ENCODE data around the gene PABPN1.
A peak's percentile ranks its signal among the peaks of the same experiment; 100 is the strongest.

PABPN1 gene

GRCh38 chr14:23327947-23328744 is 6.9 kb downstream of the PABPN1 start:
- DNase-seq: peak; percentile 57 to 59

GRCh38 chr14:23335623-23336022 is 14.4 kb downstream of the PABPN1 start:
- no peak for DNase-seq

GRCh38 chr14:23339506-23340268 is 18.4 kb downstream of the PABPN1 start:
- no peak for DNase-seq

- DNase-seq: no peak
Measured at GRCh38 chr14:23344481-23344880, 23.2 kb downstream of the PABPN1 start.

GRCh38 chr14:23345987-23346692 is 24.9 kb downstream of the PABPN1 start:
- no peak for DNase-seq

GRCh38 chr14:23346693-23347405 is 25.6 kb downstream of the PABPN1 start:
- no peak for DNase-seq

GRCh38 chr14:23347406-23348296 is 26.4 kb downstream of the PABPN1 start:
- no peak for DNase-seq

GRCh38 chr14:23348297-23348655 is 27.0 kb downstream of the PABPN1 start:
- no peak for DNase-seq

- DNase-seq: no peak
Measured at GRCh38 chr14:23349156-23349845, 28.0 kb downstream of the PABPN1 start.

GRCh38 chr14:23351681-23352505 is 30.6 kb downstream of the PABPN1 start:
- DNase-seq: no peak

- DNase-seq: peak; percentile 52 to 54
Measured at GRCh38 chr14:23352506-23353432, 31.5 kb downstream of the PABPN1 start, which contains the start of gene SLC22A17. TSS of gene SLC22A17 (minus strand) at chr14:23352887.

GRCh38 chr14:23353433-23353780 is 32.1 kb downstream of the PABPN1 start:
- no peak for DNase-seq

GRCh38 chr14:23354990-23355389 is 33.7 kb downstream of the PABPN1 start:
- DNase-seq: no peak

GRCh38 chr14:23355871-23356435 is 34.7 kb downstream of the PABPN1 start:
- no peak for DNase-seq

GRCh38 chr14:23356662-23357061 is 35.4 kb downstream of the PABPN1 start:
- DNase-seq: no peak

- no peak for DNase-seq
Measured at GRCh38 chr14:23357261-23357660, 36.0 kb downstream of the PABPN1 start.

GRCh38 chr14:23358042-23358441 is 36.8 kb downstream of the PABPN1 start:
- DNase-seq: no peak

- no peak for DNase-seq
Measured at GRCh38 chr14:23358553-23359166, 37.4 kb downstream of the PABPN1 start.
